Endothelial cell of umbilical vein (primary cell): ENCODE data around the gene STX1A. TPM values are rescaled to one million over a fixed set of nuclear protein-coding genes. Genes with fewer than 3 reads are reported as not detected.

Experiments
- BruUV-seq: library from RNA; stranded (reverse); fragments of 400-500 nt; replicated peaks from 2 replicates; lab custom pipeline; 2021; lab: Mats Ljungman, UMichigan
- CTCF ChIA-PET: fragments of 300-600, 350-600 bp; sonication (Branson Sonifier 250); formaldehyde crosslinking; loops from one replicate; lab custom pipeline; 2021; ENCODE audit warnings: antibody characterized with exemption, inconsistent platforms; lab: Charles Lee
- POLR2A ChIA-PET: fragments of 300-600, 350-600 bp; sonication (Branson Sonifier 250); formaldehyde crosslinking; loops from one replicate; lab custom pipeline; 2021; ENCODE audit warnings: antibody characterized with exemption, inconsistent platforms; lab: Charles Lee
- DNase-seq: peaks from one replicate; pipeline ENCODE4 v3.0.0-alpha.2; 2011; ENCODE audit warnings: low read depth, low spot score
- FAIRE-seq: peaks from 2 replicates; lab custom pipeline; 2011; peaks lifted over from hg19 to GRCh38; lab: Jason Lieb, UNC
- H2AFZ ChIP-seq: 2 replicates; pipeline ENCODE4 v1.6.0; 2012; ENCODE audit warnings: low read depth, low read length, control low read depth, inconsistent platforms
- H3K27ac ChIP-seq: 2 replicates; pipeline ENCODE4 v1.5.1; 2011; ENCODE audit warnings: low read depth, mild to moderate bottlenecking, control low read depth, low read length, moderate library complexity; ENCODE audit not compliant: insufficient read depth
- H3K27me3 ChIP-seq, 2 experiments: 2 replicates each; pipeline versions ENCODE4 v1.6.0 to v1.6.1; 2011; ENCODE audit warnings: low read length in 2 of 2, mixed read lengths in 1 of 2; ENCODE audit not compliant: control insufficient read depth in 2 of 2, insufficient read depth in 2 of 2
- H3K36me3 ChIP-seq, 2 experiments: 2 replicates in 1 of 2; 3 replicates in 1 of 2; pipeline ENCODE4 v1.5.1; 2011; ENCODE audit warnings: low read length in 2 of 2, mild to moderate bottlenecking in 1 of 2, moderate library complexity in 1 of 2; ENCODE audit not compliant: control insufficient read depth in 2 of 2, insufficient read depth in 2 of 2; ENCODE audit errors: extremely low read depth in 1 of 2
- H3K4me1 ChIP-seq: 3 replicates; pipeline ENCODE4 v1.5.1; 2011; ENCODE audit warnings: mild to moderate bottlenecking, low read length; ENCODE audit not compliant: control insufficient read depth, insufficient read depth; ENCODE audit errors: extremely low read depth
- H3K4me2 ChIP-seq: 2 replicates; pipeline ENCODE4 v1.6.1; 2011; ENCODE audit warnings: low read length, control low read depth, mixed read lengths; ENCODE audit not compliant: insufficient read depth
- H3K4me3 ChIP-seq, 3 experiments: fragments of 200-600 bp in 1 of 3; sonication (generic), shearing (Covaris generic) in 1 of 3; replicated peaks in 1 of 3; 2 replicates each; pipeline ENCODE4 v1.5.1; 2011 to 2016; ENCODE audit warnings: control low read depth in 3 of 3, low read length in 3 of 3, mild to moderate bottlenecking in 2 of 3, inconsistent platforms in 1 of 3, low read depth in 1 of 3, moderate library complexity in 1 of 3; ENCODE audit not compliant: insufficient read depth in 1 of 3
- H3K79me2 ChIP-seq: 2 replicates; pipeline ENCODE4 v1.6.0; 2012; ENCODE audit warnings: low read length, inconsistent platforms; ENCODE audit not compliant: control insufficient read depth, insufficient read depth
- H3K9ac ChIP-seq: replicated peaks from 2 replicates; pipeline ENCODE3; 2011; ENCODE audit warnings: low read length, control low read depth; ENCODE audit not compliant: insufficient read depth; ENCODE audit errors: extremely low read depth
- H3K9me1 ChIP-seq: replicated peaks from 3 replicates; pipeline ENCODE4 v1.6.0; 2011; ENCODE audit warnings: mild to moderate bottlenecking, low read length; ENCODE audit not compliant: control insufficient read depth, insufficient read depth; ENCODE audit errors: extremely low read depth
- H3K9me3 ChIP-seq: replicated peaks from 2 replicates; pipeline ENCODE4 v1.5.1; 2012; ENCODE audit warnings: low read length, inconsistent platforms; ENCODE audit not compliant: control insufficient read depth, insufficient read depth
- H4K20me1 ChIP-seq: replicated peaks from 2 replicates; pipeline ENCODE3; 2011; ENCODE audit warnings: mild to moderate bottlenecking, low read length; ENCODE audit not compliant: control insufficient read depth, insufficient read depth; ENCODE audit errors: extremely low read depth
- EZH2 ChIP-seq: IDR thresholded peaks from 2 replicates; pipeline ENCODE4 v1.6.1; 2012; ENCODE audit warnings: borderline replicate concordance, low read depth, mild to moderate bottlenecking, moderate library complexity, low read length, inconsistent platforms; ENCODE audit not compliant: severe bottlenecking
- FOS ChIP-seq: IDR thresholded peaks from 2 replicates; pipeline ENCODE4 v1.6.1; 2011; ENCODE audit warnings: mild to moderate bottlenecking, low read length, moderate library complexity, borderline replicate concordance; ENCODE audit not compliant: insufficient read depth
- JUN ChIP-seq: IDR thresholded peaks from 2 replicates; pipeline ENCODE4 v1.6.1; 2011; ENCODE audit warnings: borderline replicate concordance, low read depth; ENCODE audit not compliant: insufficient read length, insufficient read depth
- MAX ChIP-seq: IDR thresholded peaks from 2 replicates; pipeline ENCODE4 v1.6.1; 2011; ENCODE audit not compliant: insufficient read depth, insufficient read length
- POLR2A ChIP-seq: IDR thresholded peaks from 2 replicates; pipeline ENCODE4 v1.6.1; 2012; ENCODE audit warnings: low read depth, mild to moderate bottlenecking, control low read depth, low read length
- POLR2AphosphoS5 ChIP-seq: IDR thresholded peaks from 2 replicates; pipeline ENCODE4 v1.6.1; 2012; ENCODE audit warnings: low read depth, mild to moderate bottlenecking, control low read depth, low read length, moderate library complexity; ENCODE audit not compliant: insufficient read depth
- dilution Hi-C: fragments of 300-500 bp; cut with MboI; formaldehyde crosslinking; loops from one replicate; pipeline ENCODE4 v1.15.0; 2019; ENCODE audit warnings: low sequenced_read_pairs; ENCODE audit not compliant: extremely low pct_ligation_motif_present
- intact Hi-C: fragments of 100-400 bp; cut with micrococcal nuclease; formaldehyde crosslinking; loops from one replicate; pipeline ENCODE4 v1.10.0; 2022
- polyA plus RNA-seq, 4 experiments: library from polyadenylated mRNA; depleted of rRNA in 3 of 4; stranded (reverse) in 3 of 4; unstranded in 1 of 4; fragments of >200 nt; gene quantifications; 2 replicates each; pipeline versions ENCODE4 v1.2.1 to v1.2.3, GENCODE V29; 2011 to 2012; ENCODE audit warnings: missing spikeins in 1 of 4
- total RNA-seq: library from RNA; stranded (reverse); gene quantifications from 2 replicates; pipeline ENCODE4 v1.2.3, GENCODE V29; 2021

The STX1A gene
- total and polyA plus RNA-seq, 2 donors (not counting 3 experiments of a cell fraction or from before 2014, with no cell fraction given): 13.1 to 20.8 TPM

- H3K27me3 ChIP-seq: peaks cover 0 to 2% of the 10 kb centered on the region in 2 experiments
- H3K9ac ChIP-seq: no peak overlapping the region
- ChIA-PET CTCF (interaction anchor here (3.1 to 4.8 kb wide), 3 partner anchors 39 to 63 kb away, joined by 12 to 57 read pairs (median 22); no protein-coding TSS in a partner anchor), POLR2A (no interaction called here)
- no peaks in the 10 kb centered on the region for H3K36me3 ChIP-seq
- TF ChIP-seq MAX (no peak), EZH2 (no peak), POLR2A (no peak), JUN (no peak), POLR2AphosphoS5 (no peak)
- H4K20me1 ChIP-seq: no peaks in the 10 kb centered on the region
- DNase-seq (no peak), FAIRE-seq (no peak)
- H2AFZ ChIP-seq: no peak overlapping the region
- BruUV-seq: no TSS peak
- dilution Hi-C loops: no loop called here
- H3K4me1 ChIP-seq: peaks cover 3% of the 10 kb centered on the region
- no peaks in the 10 kb centered on the region for H3K9me1 ChIP-seq
- no peak overlapping the region for H3K27ac ChIP-seq
- intact Hi-C loops: loop anchor here (5.0 kb wide), 1 partner anchor 42 kb away; no protein-coding TSS in a partner anchor
- H3K79me2 ChIP-seq: no peaks in the 10 kb centered on the region
- H3K4me2 ChIP-seq: no peak overlapping the region
- H3K9me3 ChIP-seq: no peaks in the 10 kb centered on the region
- no peak overlapping the region for H3K4me3 ChIP-seq
Measured at GRCh38 chr7:73669288-73669701, 50.2 kb downstream of the STX1A start.

DNA sequence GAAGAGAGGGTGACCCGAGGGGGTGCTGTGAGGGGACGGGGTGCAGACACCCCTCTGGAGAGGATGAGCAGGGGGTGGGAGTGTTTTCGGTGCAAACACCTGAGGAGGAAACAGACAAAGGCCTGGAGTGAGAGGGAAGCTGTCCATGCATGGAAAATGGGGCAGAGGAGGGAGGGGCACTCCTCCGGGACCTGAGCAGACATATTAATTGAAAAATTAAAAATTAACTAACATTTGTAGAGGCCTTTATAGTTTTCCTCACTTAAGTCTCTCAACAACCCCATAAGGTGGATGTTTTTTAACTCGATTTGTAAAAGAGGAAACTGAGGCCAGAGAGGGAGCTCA is 50.6 kb downstream of the STX1A start:
- H3K9me3 ChIP-seq: no peaks in the 10 kb centered on the region
- no TSS peak for BruUV-seq
- H3K79me2 ChIP-seq: no peaks in the 10 kb centered on the region
- ChIA-PET POLR2A (no interaction called here), CTCF (interaction anchor here (1.2 to 4.8 kb wide), 6 partner anchors 9 to 63 kb away, joined by 3 to 57 read pairs (median 8); no protein-coding TSS in a partner anchor)
- H2AFZ ChIP-seq: peak overlapping the region; percentile 84
- intact Hi-C loops (loop anchor here (5.0 kb wide), 1 partner anchor 42 kb away; no protein-coding TSS in a partner anchor), dilution Hi-C loops (no loop called here)
- FAIRE-seq (no peak), DNase-seq (no peak)
- peaks cover 3% of the 10 kb centered on the region for H3K4me1 ChIP-seq
- H3K27ac ChIP-seq: no peak overlapping the region
- H3K9ac ChIP-seq: no peak overlapping the region
- H3K27me3 ChIP-seq: peaks cover 0 to 2% of the 10 kb centered on the region in 2 experiments
- H3K4me2 ChIP-seq: no peak overlapping the region
- no peaks in the 10 kb centered on the region for H4K20me1 ChIP-seq
- no peaks in the 10 kb centered on the region for H3K9me1 ChIP-seq
- H3K4me3 ChIP-seq: peak overlapping the region in 1 of 3 experiments; percentile 67
- no peaks in the 10 kb centered on the region for H3K36me3 ChIP-seq
- TF ChIP-seq POLR2AphosphoS5 (no peak), POLR2A (no peak), FOS (no peak), JUN (no peak)
